H4 (cell line): ENCODE data around the gene RASA1. TPM values are rescaled to one million over a fixed set of nuclear protein-coding genes. Genes with fewer than 3 reads are reported as not detected.

Experiments
- DNase-seq: peaks from one replicate; pipeline ENCODE4 v3.0.0-alpha.2; 2015; ENCODE audit warnings: low spot score
- total RNA-seq: library from RNA; depleted of rRNA; stranded (reverse); fragments of >200 nt; shearing (Covaris generic); gene quantifications from 2 replicates; pipeline ENCODE4 v1.2.3, GENCODE V29; 2014

The RASA1 gene
- total RNA-seq, 1 experiment from 2014 or later = 26.1 TPM

GRCh38 chr5:87403409-87403808, 135.7 kb downstream of the RASA1 start:
- no peak for DNase-seq

- no peak for DNase-seq
These were observed 136.2 kb downstream of the RASA1 start for GRCh38 chr5:87403899-87404298.

GRCh38 chr5:87404359-87404758, 136.7 kb downstream of the RASA1 start:
- no peak for DNase-seq

DNA sequence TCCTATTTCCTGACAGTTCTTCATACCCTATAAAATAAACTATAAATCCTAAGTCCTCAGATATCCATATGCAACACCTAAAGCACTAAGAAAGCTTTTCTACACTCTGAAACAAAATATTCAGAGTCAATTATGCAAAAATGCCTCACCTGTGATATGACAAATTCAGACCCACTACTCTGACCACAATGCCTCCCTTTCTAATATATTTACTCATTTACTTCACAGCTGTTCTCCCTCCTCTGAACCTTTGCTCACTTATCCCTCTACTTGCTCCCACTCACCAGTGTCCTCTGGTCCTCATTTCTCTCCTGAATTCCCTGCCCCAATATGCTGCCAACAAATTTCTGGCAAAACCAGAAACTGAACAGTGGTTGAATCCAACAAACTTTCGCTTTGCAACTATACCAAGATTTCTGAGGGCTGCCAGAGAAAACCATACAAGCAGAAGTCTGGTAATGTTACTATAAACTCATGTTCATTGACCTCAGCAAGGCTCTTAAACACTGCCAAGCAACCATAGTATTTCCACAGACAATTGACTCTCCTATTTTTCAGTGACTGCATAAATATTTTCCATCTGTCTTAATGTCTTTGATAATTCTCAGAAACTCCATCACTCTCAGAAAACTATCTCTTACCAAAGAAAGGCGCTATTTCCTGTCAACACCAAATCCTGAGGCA, 137.9 kb downstream of the RASA1 start:
- no peak for DNase-seq

- DNase-seq = no peak
These were observed 140.5 kb downstream of the RASA1 start for GRCh38 chr5:87408204-87408603.

GRCh38 chr5:87410931-87411330, 143.2 kb downstream of the RASA1 start:
- no peak for DNase-seq

GRCh38 chr5:87411586-87411972, 143.9 kb downstream of the RASA1 start:
- DNase-seq = no peak

DNA sequence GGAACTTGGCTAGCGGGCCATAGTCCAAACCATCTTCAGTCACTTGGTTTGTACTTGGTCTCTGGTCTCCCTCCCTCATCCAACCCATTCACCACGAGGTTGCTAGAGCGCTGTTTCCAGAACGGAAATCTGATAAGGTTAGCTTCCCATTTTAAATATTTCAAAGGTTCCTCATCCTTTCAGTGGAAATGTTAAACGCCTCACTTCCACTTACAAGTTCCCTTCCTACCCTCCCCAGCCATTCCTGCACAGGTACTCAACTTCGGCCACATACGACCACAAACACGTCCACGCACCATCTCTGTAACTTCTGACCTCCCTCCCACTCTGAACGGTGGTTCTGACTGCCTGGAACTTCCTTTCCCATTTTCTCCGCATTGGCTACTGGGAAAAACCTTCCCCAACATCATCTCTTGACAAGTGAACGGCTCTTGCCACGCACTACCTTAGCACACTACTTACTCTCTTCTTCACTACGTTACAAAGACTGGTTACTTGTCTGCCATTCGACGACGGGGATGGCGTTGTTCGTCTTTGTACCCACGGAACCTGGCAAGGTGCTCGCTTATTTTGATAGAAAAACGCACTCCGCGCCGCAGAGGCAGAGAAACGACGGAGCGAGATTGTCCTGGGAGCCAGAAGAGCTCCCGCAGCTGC, 144.4 kb downstream of the RASA1 start:
- peak; percentile 9 for DNase-seq

GRCh38 chr5:87412630-87413342, 145.1 kb downstream of the RASA1 start, which contains the start of gene CCNH:
Gene CCNH, minus strand, starts transcription at chr5:87412930. Its CDS starts 136 bp downstream, at chr5:87412794.
- DNase-seq = peak; percentile 98

DNA sequence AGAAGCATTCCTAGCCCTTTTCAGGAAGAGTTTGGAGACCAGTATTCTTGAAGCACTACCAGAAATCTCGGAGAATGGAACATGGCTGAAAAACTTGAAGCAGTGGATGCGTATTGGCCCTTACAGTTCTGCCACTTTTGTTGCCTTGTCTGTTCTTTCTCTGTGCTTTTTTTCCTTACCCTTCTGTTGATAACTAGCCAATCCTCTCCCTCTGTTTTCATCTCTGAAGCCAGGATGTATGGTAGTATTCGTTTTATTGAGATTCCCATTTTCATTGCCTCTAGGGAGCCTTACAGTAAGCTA, 145.6 kb downstream of the RASA1 start:
- no peak for DNase-seq

GRCh38 chr5:87418506-87418905, 150.8 kb downstream of the RASA1 start:
- DNase-seq = no peak

GRCh38 chr5:87421307-87421706, 153.6 kb downstream of the RASA1 start:
- no peak for DNase-seq

- no peak for DNase-seq
These were observed 156.1 kb downstream of the RASA1 start for GRCh38 chr5:87423755-87424154.

DNA sequence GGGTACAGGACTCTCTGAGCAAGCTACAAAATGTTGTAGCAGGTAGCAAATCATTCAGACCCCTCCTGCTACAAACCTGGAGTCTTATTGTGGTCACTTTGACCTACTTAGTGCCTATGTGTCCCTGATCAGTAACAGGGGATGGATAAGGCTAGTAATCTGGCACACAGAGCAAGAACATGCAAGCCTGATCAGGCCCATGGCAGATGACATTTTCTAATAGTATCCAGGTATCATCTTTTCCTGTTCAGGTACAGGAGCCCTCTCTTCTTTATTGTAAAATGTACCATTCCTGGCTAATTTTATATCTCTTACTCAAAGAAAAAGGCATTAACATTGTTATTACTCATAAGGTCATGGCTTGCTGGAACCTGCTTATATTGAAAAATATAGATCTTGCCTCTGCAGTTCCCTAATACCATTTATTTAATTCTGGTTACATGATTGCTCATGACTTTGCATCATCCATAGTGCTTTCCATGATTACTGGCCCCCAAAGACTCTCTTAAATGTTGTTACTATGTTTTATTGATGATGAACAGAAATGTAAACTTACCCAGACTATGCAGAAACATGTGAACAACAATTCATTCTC, 163.3 kb downstream of the RASA1 start:
- DNase-seq = no peak

DNA sequence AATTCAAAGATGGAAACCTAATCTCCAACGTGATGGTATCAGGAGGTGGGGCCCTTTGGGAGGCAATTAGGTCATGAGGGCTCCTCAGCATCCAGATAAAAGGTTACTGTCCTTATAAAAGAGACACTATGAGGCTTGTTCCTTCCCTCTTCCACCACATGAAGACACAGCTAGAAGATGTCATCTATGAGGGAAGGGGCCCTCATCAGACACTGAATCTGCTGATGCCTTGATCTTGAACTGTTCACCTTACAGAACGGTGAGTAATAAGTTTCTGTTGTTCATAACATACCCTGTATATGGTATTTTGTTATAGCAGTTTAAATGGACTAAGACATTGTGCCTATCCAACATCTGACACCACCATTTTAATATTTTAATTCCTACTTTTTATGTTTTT, 164.8 kb downstream of the RASA1 start:
- DNase-seq = no peak

GRCh38 chr5:87433945-87434344, 166.3 kb downstream of the RASA1 start:
- DNase-seq = no peak

DNA sequence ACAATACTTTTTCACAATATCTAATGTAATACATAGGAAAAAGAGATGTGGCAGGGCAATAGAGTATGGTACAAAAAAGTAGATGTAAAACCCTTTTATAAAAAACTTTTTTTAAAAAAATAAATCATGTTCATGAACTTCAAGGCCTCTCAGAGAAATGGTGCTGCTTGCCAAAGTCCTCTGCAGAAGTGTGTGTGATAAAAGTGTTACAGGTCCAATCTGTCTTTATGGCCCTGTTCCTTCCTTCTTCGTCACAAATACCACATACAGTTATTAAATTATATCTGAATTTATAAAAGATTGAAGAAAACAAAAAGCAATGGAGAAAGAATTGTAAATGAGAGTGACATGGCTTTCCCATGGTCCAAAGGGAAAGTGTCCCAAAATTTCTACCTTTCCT, 166.8 kb downstream of the RASA1 start:
- DNase-seq = no peak

GRCh38 chr5:87435144-87435694, 167.5 kb downstream of the RASA1 start:
- no peak for DNase-seq

DNA sequence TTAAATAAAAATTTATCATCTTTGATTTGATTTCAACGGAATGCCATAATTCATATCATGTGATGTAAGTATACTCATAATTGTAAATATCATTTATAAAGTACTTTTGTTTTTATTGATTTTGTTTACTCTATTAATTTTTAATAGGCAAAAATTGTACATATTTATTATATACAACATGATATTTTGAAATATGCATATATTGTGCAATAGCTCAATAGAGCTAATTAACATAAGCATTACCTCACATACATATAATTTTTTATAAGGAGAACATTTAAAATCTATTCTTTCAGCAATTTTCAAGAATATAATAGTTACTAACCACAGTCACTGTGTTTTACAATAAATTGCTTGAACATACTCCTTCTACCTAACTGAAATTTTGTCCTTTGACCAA, 170.0 kb downstream of the RASA1 start:
- no peak for DNase-seq

- no peak for DNase-seq
These were observed 170.5 kb downstream of the RASA1 start for GRCh38 chr5:87438231-87438630.
